Stimulated activated CD4-positive, alpha-beta T cell treated with anti-CD3 and anti-CD28 coated beads, Interleukin-15, amount 100 ng/mL, for 1 hour (primary cell): Measurements from ENCODE around the gene FGF13.

Source experiments
- DNase-seq, 2 donors: peaks; one replicate each; pipeline ENCODE4 v3.0.0-alpha.2; 2020; ENCODE audit warnings: low read depth in 1 of 2, low spot score in 1 of 2

Gene FGF13

GRCh38 chrX:138664466-138664865 lies 47.1 kb downstream of the FGF13 start:
- DNase-seq, result no peak

- DNase-seq, result no peak
Observed at GRCh38 chrX:138664016-138664415, 47.5 kb downstream of the FGF13 start.

- DNase-seq, result no peak
Observed at GRCh38 chrX:138651494-138651893, 60.0 kb downstream of the FGF13 start.

GRCh38 chrX:138648568-138648967 lies 62.9 kb downstream of the FGF13 start:
- no peak for DNase-seq

- no peak for DNase-seq
Observed at GRCh38 chrX:138638996-138639395, 72.5 kb downstream of the FGF13 start.
